Measurements from ENCODE around the gene GAPDHS. TPM values are rescaled to one million over a fixed set of nuclear protein-coding genes. Genes with fewer than 3 reads are reported as not detected.

GAPDHS gene
- total and polyA plus RNA-seq, 12 donors: not detected

DNA sequence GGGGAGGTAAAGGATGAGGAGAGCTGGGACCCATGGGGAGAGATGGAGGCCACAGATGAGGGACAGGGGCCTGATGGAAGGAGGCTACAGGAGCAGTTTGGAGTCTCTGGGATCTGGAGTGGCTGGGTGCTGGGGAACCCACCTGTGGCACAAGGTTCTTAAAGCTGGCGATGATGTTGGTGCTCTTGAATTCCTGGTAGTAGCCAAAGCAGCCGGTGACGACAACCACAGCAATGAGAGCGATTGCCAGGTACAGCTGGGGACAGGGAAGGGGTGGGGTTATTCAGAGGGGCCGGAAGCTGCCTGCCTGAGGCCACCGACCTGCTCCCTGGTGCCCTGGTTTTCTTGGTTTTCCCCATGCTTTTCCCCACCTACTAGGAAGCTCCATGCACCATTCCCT is 27.4 kb downstream of the GAPDHS start:
- DNase-seq: no peak
- H3K36me3 ChIP-seq: no peaks in the 10 kb centered on the region
- intact Hi-C loops (cut with DNase I): no loop called here
- peaks cover 2 to 9% (median 7%) of the 10 kb centered on the region in 9 donors for H3K4me1 ChIP-seq
- ATAC-seq: no peak
- H3K27me3 ChIP-seq: peaks cover 6 to 78% (median 72%) of the 10 kb centered on the region in 7 donors
- WGBS, 2 donors: 54 to 59% methylated on average over 6 of the region's 6 CpGs
- TF ChIP-seq, protein P1, sequence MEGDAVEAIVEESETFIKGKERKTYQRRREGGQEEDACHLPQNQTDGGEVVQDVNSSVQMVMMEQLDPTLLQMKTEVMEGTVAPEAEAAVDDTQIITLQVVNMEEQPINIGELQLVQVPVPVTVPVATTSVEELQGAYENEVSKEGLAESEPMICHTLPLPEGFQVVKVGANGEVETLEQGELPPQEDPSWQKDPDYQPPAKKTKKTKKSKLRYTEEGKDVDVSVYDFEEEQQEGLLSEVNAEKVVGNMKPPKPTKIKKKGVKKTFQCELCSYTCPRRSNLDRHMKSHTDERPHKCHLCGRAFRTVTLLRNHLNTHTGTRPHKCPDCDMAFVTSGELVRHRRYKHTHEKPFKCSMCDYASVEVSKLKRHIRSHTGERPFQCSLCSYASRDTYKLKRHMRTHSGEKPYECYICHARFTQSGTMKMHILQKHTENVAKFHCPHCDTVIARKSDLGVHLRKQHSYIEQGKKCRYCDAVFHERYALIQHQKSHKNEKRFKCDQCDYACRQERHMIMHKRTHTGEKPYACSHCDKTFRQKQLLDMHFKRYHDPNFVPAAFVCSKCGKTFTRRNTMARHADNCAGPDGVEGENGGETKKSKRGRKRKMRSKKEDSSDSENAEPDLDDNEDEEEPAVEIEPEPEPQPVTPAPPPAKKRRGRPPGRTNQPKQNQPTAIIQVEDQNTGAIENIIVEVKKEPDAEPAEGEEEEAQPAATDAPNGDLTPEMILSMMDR (IDR thresholded peaks at IDR 0.05): no peak
- H3K27ac ChIP-seq: no peak overlapping the region
- H3K9me3 ChIP-seq: no peaks in the 10 kb centered on the region
- no peak overlapping the region for H3K4me3 ChIP-seq

- Histone ChIP-seq H3K9me3 (no peaks in the 10 kb centered on the region), H3K27me3 (peaks cover 6 to 75% (median 70%) of the 10 kb centered on the region in 7 donors), H3K27ac (no peak overlapping the region), H3K4me3 (no peak overlapping the region), H3K36me3 (no peaks in the 10 kb centered on the region), H3K4me1 (peaks cover 2 to 9% (median 7%) of the 10 kb centered on the region in 9 donors)
- intact Hi-C loops (cut with DNase I): no loop called here
- DNase-seq (no peak), ATAC-seq (no peak)
- TF ChIP-seq, protein P1 (IDR thresholded peaks at IDR 0.05): no peak
- WGBS, 2 donors: 70 to 76% methylated on average over 6 of the region's 6 CpGs
These were observed 28.2 kb downstream of the GAPDHS start for GRCh38 chr19:35561436-35561835.

GRCh38 chr19:35562336-35562735 is 29.1 kb downstream of the GAPDHS start:
- H3K27me3 ChIP-seq: peaks cover 6 to 66% (median 61%) of the 10 kb centered on the region in 7 donors
- ATAC-seq (no peak), DNase-seq (no peak)
- TF ChIP-seq, protein P1 (IDR thresholded peaks at IDR 0.05): no peak
- WGBS, 2 donors: 59 to 67% methylated on average over 17 of the region's 17 CpGs
- H3K4me1 ChIP-seq: peaks cover 2 to 9% (median 7%) of the 10 kb centered on the region in 9 donors
- intact Hi-C loops (cut with DNase I): no loop called here
- no peaks in the 10 kb centered on the region for H3K9me3 ChIP-seq
- H3K4me3 ChIP-seq: no peak overlapping the region
- no peak overlapping the region for H3K27ac ChIP-seq
- H3K36me3 ChIP-seq: no peaks in the 10 kb centered on the region

GRCh38 chr19:35562776-35563175 is 29.5 kb downstream of the GAPDHS start:
- no peaks in the 10 kb centered on the region for H3K36me3 ChIP-seq
- TF ChIP-seq, protein P1 (IDR thresholded peaks at IDR 0.05): no peak
- 54 to 57% methylated on average over 2 of the region's 2 CpGs for WGBS, 2 donors
- H3K27ac ChIP-seq: no peak overlapping the region
- ATAC-seq (no peak), DNase-seq (no peak)
- H3K4me3 ChIP-seq: no peak overlapping the region
- peaks cover 2 to 9% (median 7%) of the 10 kb centered on the region in 9 donors for H3K4me1 ChIP-seq
- peaks cover 6 to 66% (median 57%) of the 10 kb centered on the region in 7 donors for H3K27me3 ChIP-seq
- intact Hi-C loops (cut with DNase I): no loop called here
- no peaks in the 10 kb centered on the region for H3K9me3 ChIP-seq
